HG02763 (cell line): ENCODE measurements around the gene INHBA.

Experiments used
- ATAC-seq: cut with Tn5 transposase; IDR thresholded peaks from one replicate; pipeline ENCODE4 v1.9.1; 2021; ENCODE audit warnings: mild to moderate bottlenecking, moderate library complexity; ENCODE audit not compliant: unreplicated experiment

INHBA gene

DNA sequence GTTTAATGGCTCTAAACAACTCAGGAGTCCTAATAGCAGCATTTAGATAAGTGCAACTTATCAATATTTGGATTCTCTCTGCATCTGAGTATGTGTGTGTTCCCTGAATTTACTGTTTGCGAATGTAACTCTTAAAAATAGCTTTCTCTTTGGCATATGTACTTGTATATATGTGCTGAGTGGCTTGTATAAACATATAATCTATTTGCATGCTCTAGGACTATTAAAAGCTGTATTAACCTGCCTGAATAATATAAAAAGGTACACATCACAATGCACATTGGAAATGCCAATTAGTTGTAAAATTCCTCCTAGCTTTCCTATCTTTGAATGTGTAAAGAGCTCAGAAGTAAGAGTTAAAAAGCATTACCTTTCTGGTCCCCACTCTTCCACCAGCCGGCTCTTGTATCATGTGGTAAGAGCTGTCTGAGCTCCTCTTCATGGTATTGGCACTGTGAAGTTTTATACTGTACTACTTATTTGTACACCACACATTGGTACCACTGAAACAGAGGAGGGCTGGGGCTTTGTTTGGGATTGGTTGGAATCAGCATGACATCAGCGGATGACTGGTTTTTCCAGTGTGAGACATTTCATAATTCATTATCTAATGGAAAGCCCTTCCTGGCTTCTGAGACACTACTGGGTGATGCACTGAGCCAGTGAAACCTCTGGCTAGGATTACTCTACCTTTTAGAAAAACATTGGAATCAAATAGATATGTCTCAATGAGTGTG lies at the start of gene INHBA:
Gene INHBA, minus strand, starts transcription at position 456 of the 737 bp plus-strand sequence. CDS start 2,716 bp downstream, outside the sequence.
- ATAC-seq, result no peak

DNA sequence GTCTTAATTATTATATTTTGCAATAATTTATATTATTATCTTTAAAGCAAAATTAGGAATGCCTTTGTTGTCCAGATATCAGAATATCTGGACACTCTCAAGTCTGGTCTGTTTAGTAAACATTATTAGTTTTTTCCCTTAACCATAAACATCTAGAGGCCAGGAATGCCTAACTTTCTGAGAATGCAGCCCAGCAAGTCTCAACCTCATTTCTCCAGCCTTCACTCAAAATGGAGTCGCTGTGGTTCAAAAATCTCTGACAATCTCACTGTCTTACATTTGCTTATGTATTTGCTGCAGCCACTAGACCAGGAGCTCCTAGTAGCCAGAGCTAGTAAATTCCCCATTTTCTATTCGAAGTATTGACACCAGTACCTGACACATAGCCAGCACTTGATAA lies 49.7 kb upstream of the INHBA start:
- no peak for ATAC-seq

DNA sequence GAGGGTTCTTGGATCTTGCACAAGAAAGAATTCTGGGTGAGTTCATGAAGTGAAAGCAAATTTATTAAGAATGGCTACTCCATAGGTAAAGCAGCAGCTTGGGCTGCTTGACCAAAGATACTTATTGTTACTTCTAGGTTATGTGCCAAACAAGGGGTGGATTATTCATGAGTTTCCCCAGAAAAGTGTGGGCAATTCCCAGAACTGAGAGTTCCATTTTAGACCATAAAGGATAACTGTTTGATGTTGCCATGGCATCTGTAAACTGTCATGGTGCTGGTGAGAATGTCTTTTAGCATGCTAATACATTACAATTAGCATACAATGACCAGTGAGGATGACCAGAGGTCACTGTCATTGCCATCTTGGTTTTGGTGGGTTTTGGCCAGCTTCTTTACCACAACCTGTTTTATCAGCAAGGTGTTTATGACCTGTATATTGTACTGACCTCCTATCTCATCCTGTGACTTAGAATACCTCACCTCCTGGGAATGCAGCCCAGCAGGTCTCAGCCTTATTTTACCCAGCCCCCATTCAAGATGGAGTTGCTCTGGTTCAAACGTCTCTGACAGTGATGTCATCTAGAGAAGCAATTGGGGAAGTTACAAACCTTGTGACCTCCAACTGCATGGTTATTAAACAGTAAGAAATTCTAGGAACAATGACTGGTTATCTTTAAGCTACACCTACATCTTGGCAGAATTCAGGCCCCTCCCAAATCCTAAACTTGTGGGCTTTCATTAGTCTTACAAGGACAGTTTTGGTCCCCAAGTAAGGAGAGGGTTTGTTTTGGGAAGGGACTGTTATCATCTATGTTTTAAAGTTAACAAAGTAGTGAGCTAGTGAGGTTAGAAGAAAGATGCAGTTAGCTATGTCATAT lies 48.0 kb upstream of the INHBA start:
- no peak for ATAC-seq

DNA sequence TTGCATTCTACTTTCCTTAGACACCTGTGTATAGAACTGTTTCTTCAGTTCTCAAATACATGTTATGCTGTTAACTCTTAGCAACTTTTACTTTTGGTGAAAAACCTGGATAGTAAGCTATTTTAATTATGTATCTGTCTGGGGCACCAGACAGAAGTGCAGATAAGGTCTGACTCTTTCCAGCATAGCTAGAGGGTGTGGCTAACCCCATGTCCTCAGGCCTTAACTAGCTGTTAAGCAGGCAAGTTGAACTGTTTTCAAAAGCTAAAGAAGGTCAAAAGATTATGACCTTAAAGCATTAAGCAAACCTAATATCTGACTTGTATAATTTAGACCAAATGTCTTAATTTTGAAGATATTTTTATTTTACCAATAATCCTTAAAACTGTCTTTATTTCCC lies 45.1 kb upstream of the INHBA start:
- no peak for ATAC-seq

DNA sequence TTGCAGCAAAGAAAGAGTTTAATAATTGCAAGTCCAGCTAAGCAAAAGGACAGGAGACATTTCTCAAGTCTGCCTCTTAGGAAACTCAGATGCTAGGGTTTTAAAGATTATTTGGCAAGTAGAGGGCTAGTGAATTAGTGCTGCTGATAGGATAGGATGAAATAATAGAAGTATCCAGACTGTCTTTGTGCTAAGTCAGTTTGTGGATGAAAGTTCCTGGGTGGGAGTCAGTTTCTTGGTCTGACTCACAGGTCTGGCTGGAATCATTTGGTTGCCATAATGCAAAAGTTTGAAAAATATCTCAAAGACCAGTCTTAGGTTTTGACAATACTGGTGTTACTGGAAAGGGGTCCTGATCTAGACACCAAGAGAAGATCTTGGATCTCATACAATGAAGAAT lies 42.6 kb upstream of the INHBA start:
- ATAC-seq, result no peak

DNA sequence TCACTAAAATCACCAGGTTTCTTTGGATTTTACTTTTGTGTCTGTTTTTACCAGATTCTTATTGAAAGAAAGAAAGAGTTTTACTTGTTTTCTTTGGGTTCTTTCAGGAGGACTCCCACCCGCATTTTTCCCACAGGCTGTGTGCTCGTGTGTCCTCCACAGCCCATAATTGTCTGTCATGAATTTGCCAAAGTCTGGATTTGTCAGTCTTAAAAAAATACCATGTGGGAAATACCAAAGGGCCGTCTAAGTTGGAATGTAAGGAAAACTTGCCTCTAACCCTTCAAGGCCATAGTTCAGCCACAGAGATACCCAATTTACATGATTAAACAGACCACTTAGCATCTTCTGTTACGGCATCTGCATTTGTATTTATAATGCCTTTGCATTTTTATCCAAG lies 41.3 kb upstream of the INHBA start:
- ATAC-seq, result no peak

DNA sequence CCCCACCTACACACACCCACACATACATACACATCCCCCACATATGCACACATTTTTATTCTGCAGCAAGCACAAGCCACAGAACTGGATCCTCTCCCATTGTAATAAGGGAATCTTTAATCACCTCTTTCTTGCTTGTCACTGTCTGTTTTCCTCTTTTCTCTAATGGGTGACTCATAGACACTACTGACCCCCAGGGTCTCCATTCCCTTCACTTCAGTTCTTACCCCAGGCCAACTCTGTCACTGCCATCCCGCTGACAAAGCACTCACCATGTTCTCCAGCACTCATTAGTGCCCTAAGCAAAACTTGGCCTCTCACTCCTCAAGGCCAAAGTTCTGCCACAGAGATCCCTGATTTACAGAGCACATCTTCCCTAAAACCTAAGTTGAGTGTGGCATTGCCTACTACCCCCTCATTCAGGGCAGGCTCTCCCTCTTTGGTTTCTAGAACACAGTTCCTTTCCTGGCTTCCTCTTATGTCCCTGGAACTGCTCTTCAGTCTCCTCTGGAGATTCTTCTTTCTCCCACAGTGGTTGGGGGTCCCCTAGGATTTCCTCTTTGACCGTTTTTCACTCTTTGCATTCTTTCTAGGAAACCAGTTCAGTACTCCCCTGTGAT lies 39.6 kb upstream of the INHBA start:
- ATAC-seq, result no peak

DNA sequence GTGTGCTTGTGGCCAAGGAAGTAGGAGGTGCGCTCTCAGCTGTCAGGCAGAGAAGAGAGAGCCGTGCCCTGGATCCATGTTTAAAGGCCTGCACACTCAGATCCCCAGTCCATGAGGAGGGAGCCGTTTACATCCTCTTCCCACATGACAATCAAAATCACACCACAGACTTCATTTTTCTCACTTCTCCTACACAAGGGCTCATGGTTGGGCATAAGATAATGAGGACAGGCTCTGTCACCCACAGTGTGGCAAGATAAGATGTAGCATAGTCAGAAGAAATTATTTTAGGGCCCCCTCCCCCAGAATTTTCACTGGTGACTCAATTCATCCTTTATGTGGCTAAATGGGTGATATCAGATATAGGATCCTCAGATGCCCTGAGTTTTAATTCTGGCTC lies 35.9 kb upstream of the INHBA start:
- no peak for ATAC-seq

DNA sequence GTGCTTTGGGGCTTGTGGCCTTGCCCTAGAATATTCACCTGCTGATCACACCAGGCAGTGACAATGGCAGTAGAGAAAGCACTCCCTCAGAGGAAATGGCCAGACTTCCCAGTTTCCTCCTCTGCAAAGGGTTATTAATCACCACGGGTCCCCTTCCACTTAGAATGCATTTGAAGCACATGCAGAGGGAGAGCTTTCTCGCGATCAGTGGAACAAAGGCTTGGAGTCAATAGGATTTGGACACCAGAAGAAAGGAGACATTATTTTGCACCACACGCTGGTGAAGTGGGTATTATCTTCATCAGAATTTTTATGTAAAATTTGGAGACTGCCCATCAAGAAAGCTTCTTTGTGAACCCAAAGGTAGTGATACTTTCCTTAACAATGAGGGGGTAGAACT lies 35.4 kb upstream of the INHBA start:
- no peak for ATAC-seq

DNA sequence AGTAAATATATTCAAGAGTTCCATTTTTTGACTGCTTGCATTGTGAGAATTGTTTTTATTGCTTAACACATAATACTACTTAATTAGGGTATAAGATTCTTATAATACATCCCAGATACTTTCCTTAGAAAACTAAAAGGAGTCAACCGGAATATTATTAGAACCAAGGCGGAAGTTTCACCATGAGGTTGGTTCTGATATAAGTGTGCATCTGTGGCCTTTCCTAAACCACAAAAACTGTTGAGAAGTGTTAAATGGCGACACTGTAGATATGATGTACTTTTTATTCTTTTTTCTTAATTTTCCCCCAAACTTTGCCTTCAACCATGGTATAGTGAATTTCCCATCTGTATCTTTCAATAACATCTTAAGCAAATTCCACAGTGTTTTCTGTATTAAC lies 32.3 kb upstream of the INHBA start:
- no peak for ATAC-seq

DNA sequence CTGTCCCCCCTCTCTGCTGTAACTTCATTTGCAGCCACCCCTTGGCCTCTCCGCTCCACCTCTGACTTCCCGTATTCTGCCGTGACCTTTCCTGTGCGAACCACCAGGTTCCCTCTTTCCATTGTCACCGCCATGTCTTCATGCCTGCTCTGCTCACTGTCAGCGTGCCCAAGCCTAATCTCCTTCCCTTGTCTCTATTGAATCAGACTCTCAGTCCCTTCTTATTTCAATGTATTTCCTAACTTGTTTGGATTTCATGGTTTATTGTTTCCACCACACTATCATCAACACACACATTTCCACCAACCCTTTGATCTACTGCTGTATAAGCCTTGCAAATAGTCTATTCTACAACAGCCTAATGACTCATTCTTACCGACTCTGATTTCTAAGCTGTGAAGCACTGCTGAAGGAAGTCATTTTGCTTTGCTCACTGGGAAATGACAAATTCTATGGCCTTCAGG lies 30.0 kb upstream of the INHBA start:
- ATAC-seq, result no peak

DNA sequence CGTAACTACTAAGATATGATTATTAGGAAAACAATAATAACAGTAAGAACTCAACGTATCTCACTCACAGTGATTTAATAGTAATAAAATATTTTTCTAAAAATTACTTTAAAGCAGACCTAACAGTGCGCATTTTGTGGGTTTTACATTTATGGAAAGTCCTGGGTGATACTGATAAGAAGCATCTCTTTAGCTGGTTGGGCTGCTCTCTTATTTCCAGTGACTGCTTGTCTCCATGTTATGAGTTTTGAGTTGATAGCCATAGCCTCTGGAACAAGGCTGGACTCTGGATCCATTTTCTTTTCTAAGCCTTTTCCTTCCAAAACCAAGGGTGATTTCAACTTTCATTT lies 29.5 kb upstream of the INHBA start:
- ATAC-seq, result no peak

DNA sequence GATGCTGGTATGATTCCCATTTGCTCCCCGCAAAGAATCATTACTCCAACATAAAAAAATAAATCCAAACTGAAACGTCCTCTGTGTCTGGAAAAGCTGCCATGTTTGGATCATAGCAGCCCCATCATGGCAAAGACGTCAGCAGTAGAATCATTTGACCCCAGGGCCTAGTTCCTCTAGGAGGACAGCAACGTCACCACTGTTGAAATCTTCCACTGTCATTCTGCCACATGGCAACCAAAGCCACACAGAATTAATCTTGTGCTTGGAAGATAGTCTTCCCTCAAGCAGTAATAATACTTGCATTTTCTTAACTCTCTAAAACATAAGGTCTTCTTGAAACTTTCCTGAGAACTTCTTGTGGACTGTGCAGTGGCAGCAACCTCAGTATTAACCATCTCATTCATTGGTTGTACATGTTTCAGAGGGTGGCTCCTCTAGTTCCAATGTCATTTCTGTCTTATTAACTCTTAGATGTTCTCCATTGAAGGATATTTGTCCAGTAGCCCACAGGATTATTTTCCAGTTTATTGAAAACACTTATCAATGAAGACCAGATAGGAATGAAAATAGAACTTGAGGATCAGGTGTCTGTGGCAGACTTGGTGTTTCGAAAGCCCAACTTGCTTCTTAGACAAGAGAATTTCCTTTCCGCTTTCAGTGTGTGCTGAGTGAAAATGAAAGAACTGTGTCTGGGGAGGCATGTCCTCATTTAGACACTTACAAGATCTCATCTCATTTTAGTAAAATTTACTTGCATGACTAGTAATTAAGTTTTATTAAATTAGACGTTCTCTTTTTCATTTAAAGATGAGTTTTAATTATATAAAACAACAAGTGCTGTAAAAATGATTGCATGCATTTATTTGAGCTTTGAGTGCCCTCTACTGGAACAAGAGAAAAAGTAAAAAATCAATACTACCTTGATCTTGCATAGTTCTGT lies 28.9 kb upstream of the INHBA start:
- peak; percentile 98 for ATAC-seq

DNA sequence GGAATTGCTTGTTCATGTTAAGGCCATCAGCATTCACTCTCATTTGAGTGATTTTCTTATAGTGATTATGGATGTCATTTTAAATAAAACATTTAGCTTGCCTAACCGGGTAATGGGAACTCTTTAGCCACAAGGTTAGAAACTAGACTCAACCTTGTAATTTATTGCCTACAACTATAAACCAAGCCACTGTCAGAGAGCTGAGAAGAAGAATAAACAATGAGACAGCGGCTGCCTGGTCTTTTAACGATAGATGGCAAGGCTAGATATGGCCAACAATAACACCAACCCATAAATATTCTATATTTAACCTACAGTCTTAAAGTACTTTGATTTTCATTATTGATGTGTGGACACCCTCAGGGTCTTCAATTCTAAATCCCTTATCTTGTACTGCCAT lies 27.8 kb upstream of the INHBA start:
- no peak for ATAC-seq

DNA sequence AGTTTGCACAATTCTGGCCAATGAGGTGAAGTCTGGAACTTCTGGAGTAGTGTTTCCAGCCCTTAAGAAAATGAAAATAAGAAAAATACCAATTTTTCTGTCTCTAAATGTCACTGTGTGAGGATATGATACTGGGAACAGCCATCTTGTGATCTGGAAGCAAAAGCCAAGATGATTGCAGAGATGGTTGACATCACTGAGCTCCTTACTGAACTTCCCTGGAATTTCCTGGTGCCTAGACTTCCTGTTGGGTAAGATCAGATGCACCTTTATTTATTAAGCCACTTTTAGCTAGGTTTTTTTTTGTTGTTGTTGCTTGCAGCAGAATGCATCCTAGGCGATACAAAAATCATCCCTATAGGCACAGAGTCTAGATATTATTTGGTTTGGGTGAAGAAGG lies 27.3 kb upstream of the INHBA start:
- no peak for ATAC-seq

DNA sequence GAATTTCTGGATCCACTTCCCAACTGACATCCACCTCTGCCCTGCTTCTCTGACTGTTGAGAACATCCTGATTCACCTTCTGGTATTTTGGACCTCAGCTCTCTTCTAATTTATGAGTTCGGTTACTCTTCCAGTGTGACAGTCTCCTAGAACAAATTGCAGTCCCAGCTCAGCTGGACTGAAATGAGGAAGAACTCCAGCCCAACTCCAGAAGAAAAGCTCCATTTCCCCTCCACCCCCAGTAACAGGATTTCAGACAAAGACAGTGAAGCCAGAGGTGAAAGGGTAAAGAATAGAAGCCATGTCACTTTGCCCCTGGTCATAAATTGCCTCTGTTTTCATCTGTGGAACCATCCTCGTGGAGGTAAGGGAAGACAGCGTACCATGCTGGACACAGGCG lies 26.2 kb upstream of the INHBA start:
- no peak for ATAC-seq

DNA sequence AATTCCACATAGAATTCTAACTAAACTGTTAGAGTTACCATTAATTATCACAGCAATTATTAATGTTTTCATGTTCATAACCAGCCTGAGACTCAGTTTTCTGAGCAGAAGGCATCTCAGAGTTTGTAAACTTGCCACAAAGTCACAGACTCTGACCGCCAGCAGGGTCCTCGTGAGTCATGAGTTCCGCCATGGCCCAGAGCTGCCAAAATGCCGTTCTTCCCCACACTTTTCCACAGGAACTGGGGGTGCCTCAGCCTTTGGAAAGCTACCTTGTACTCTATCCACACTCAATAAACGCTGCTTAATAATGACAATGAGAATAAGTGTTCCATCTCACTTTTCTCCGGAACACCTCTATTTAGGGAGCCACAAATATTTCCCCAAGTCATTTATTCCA lies 22.1 kb upstream of the INHBA start:
- ATAC-seq, result no peak

DNA sequence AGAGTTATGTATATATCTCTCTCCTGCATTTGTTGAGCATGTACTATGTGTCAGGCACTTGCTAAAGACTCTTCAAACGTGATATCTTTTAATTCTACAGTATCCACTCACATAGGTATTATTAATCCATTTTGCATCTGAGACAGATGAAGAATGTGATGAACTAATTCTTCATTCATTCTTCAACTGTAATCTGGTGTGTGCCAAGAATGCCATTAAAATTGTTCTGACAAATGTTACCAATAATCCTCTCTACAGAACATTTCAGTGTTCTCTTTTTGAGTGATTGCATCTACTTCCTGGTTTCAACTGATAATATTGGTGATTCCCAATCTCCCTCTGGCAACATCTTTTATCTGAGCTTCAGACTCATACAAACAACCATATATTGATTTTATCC lies 18.0 kb upstream of the INHBA start:
- no peak for ATAC-seq

DNA sequence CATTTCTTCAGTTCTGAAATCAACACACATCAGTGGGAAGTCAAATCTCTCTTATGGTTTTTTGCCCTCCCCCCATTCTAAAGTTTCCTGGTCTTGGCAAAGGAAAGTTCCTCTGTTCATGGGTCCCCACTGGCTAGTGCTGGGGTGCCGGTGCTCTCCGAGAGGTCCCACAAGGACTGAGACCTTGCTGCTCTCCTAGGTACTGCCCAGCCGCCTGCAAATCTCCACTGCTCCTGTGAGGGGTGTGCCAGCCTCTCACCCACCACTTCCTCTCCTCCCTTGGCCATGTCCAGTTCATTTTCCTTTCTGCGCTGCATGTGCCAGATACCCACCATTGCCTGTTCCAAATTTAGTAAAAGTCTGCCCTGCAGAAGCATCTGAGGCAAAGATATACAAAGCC lies 17.2 kb upstream of the INHBA start:
- no peak for ATAC-seq

DNA sequence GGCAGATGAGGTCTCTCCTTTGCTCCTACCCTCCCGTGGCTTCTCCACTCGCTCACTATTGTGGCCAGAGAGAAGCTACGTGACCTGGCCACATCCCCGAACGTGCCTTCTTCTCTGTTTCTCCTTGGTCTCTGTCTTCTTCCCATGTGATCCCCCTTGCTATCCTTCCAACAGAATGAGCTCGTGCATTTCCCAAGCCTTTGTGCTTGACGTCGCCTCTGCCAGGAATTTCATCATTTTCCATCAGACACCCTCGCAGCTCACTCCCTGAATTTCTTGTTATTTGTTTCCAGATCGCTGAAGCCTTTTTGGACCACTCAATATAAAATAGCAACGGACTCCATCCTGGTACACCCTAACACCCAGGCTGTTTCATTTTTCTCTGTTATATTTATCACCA lies 13.8 kb upstream of the INHBA start:
- no peak for ATAC-seq

DNA sequence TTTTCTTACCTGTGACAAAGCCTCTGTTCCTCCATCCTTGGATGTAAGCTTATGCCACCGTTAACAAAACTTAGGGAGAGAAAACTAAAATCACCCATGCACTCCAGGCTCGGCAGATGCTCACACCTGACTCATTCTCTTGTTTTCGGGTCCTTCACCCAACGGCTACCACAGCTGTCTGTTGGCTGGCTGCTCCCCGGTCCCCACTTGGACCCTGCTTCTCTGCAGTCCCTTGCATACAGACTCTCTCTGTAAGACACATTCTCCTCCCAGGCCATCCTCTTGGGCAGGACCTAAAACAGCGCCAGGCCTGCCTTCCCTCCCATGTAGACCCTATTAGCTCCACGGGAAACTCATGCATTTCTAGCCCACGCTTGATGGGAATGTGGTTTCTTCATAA lies 12.1 kb upstream of the INHBA start:
- ATAC-seq, result no peak
